HL-60 (cell line): ENCODE measurements around the gene ADGRL2.

Experiments
- GABPA ChIP-seq: IDR thresholded peaks from 2 replicates; pipeline ENCODE4 v1.6.1; 2012; ENCODE audit warnings: low read depth
- POLR2AphosphoS5 ChIP-seq: IDR thresholded peaks from 2 replicates; pipeline ENCODE4 v1.6.1; 2012; ENCODE audit warnings: low read depth
- TF ChIP-seq, protein P1 (sequence below): IDR thresholded peaks from 2 replicates; pipeline ENCODE4 v1.6.1; 2012; ENCODE audit warnings: low read depth; ENCODE audit not compliant: insufficient replicate concordance
- TF ChIP-seq, protein P2 (sequence below): IDR thresholded peaks from one replicate; pipeline ENCODE4 v1.5.1; 2011; ENCODE audit warnings: low read length, control low read depth, inconsistent platforms; ENCODE audit not compliant: insufficient read depth

DNA sequence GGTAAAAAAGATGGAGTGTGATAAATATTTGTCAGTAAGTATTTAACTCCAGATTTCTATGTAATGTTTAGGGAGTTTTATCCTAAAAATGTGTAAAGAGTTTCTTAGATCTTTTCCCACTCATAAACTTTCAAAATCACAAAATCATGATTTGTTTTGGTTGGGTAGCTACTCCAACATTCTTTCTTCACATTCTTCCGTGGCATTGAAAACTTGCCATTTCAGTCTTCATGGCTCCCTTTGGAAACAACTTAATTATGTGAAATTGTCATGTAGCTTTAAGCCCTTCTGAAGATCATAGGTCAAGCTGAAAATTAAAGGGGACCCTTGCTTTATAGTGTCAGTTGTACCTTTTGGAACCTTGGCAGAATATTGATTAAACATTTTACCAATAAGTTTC lies 73.2 kb downstream of the ADGRL2 start:
- TF ChIP-seq, protein P1, sequence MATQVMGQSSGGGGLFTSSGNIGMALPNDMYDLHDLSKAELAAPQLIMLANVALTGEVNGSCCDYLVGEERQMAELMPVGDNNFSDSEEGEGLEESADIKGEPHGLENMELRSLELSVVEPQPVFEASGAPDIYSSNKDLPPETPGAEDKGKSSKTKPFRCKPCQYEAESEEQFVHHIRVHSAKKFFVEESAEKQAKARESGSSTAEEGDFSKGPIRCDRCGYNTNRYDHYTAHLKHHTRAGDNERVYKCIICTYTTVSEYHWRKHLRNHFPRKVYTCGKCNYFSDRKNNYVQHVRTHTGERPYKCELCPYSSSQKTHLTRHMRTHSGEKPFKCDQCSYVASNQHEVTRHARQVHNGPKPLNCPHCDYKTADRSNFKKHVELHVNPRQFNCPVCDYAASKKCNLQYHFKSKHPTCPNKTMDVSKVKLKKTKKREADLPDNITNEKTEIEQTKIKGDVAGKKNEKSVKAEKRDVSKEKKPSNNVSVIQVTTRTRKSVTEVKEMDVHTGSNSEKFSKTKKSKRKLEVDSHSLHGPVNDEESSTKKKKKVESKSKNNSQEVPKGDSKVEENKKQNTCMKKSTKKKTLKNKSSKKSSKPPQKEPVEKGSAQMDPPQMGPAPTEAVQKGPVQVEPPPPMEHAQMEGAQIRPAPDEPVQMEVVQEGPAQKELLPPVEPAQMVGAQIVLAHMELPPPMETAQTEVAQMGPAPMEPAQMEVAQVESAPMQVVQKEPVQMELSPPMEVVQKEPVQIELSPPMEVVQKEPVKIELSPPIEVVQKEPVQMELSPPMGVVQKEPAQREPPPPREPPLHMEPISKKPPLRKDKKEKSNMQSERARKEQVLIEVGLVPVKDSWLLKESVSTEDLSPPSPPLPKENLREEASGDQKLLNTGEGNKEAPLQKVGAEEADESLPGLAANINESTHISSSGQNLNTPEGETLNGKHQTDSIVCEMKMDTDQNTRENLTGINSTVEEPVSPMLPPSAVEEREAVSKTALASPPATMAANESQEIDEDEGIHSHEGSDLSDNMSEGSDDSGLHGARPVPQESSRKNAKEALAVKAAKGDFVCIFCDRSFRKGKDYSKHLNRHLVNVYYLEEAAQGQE, result no peak
- TF ChIP-seq, protein P2, sequence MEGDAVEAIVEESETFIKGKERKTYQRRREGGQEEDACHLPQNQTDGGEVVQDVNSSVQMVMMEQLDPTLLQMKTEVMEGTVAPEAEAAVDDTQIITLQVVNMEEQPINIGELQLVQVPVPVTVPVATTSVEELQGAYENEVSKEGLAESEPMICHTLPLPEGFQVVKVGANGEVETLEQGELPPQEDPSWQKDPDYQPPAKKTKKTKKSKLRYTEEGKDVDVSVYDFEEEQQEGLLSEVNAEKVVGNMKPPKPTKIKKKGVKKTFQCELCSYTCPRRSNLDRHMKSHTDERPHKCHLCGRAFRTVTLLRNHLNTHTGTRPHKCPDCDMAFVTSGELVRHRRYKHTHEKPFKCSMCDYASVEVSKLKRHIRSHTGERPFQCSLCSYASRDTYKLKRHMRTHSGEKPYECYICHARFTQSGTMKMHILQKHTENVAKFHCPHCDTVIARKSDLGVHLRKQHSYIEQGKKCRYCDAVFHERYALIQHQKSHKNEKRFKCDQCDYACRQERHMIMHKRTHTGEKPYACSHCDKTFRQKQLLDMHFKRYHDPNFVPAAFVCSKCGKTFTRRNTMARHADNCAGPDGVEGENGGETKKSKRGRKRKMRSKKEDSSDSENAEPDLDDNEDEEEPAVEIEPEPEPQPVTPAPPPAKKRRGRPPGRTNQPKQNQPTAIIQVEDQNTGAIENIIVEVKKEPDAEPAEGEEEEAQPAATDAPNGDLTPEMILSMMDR, result no peak
- TF ChIP-seq POLR2AphosphoS5, result no peak
- no peak for TF ChIP-seq GABPA
